ENCODE data around the gene YARS1.
A peak's percentile ranks its signal among the peaks of the same experiment; 100 is the strongest.

Gene YARS1

DNA sequence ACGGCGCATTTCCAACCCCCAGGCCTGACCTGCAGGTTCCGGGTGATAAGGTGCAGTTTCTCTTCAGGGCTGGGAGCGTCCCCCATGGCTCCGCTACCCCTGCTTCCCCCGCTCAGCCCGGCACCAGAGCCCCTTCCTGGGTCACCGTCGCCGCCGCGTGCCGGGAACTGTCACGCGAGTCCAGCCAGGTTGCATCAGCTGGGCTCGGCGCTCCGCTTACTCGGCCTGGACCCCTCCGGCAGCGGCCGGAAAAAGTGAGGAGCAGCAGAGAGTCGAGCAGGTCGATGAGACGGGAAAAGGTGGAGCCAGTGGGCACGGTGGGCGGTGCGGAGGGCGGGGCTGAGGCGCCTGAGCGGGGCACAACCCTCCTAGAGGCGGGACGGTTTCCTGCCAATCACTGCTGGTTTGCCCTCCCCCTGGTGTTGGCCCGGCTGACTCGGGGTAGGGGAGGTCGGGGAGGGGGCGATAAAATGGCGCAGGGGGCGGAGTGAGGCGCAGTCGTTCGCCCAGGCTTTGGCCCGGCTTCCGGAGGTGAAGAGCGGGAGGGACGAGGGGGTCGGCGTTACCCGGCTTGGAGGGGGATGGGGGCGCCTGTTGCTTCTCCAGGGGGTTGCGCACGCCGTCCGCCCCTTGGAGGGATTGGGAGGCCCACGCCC is at the start of gene YARS1, which contains the start of gene S100PBP:
TSS of gene YARS1 (minus strand) at position 200 of the 656 bp plus-strand sequence. CDS start at position 86, 114 bp downstream.
TSS of gene S100PBP (plus strand) at position 495 of the 656 bp plus-strand sequence. CDS start 8,447 bp downstream, outside the sequence.
- peak; percentile 76 for FAIRE-seq

- no peak for FAIRE-seq
Observed at GRCh38 chr1:32865639-32866405, 48.7 kb upstream of the YARS1 start.

- FAIRE-seq, result no peak
Observed at GRCh38 chr1:32864375-32865019, 47.3 kb upstream of the YARS1 start.

DNA sequence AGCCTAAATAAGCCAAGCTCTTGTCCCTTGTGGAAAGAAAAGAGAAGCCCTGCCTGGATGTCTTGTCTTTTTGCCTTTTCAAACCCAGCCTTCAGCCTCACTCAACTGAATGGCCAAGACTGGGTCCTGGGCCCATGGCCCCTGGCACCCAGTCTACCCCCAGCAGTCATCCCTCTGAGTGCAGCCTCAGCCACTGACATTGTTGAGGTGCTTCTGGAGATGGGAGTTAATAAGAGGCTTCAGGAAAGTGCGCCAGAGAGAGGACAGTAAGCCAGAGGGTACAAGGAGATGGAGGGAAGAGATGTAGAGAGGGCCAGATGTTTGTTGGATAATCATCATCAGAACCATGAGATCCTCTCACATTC is 46.7 kb upstream of the YARS1 start:
- FAIRE-seq, result no peak

DNA sequence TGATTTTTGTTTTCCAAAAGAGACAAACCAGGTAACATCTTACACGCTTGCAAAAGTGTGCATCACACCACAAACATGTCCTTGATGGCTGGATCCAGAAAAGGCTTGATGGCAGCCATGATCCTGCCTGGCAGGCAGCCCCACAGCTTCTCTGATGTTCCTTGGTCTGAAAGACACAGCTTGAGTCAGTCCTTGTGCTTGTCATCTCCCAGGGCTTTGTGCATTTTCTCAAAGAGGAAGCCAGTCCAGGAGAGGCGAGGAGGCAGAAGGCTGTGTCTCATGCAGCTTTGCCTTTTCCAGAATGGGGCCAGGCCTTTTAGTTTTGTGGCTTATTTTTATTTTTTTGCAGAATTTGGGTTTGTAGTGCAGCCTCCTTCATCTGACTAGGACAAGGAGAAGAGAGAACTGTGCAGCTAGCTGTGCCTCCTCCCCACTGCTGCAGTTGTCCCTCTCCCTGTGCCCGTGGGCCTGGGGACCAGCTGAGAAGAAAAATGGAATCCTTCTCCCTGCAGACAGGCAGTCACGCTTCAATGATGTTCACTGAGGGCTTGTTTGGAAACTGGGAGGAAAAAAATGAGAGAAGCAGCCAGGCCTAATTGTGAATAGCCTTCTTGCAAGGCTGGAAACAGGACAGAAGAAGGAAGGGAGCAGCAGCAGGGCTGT is 46.2 kb upstream of the YARS1 start:
- no peak for FAIRE-seq

GRCh38 chr1:32861904-32862695 is 44.9 kb upstream of the YARS1 start:
- FAIRE-seq, result no peak

- no peak for FAIRE-seq
Observed at GRCh38 chr1:32860566-32860965, 43.4 kb upstream of the YARS1 start.

- no peak for FAIRE-seq
Observed at GRCh38 chr1:32859915-32860314, 42.8 kb upstream of the YARS1 start.

GRCh38 chr1:32858791-32859190 is 41.6 kb upstream of the YARS1 start:
- FAIRE-seq, result no peak

DNA sequence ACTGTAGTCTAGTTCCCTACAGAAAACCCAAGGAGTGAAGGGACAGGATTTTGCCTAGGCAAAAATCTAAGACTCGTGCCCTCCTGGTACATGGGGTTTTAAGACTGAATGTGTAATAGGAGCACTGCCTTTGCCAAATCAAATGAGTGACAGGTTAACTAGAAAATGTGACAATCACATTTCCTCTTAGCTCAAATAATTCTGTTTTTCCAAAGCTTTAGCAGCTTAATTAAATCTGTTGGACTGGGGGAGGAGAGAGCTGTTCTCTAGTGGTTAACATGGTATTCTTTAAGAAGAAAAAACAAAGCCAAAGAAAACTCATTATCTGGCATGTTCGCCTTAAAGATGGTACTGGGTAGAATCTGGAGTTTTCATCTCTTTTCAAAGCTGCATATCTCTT is 41.0 kb upstream of the YARS1 start:
- FAIRE-seq, result no peak

DNA sequence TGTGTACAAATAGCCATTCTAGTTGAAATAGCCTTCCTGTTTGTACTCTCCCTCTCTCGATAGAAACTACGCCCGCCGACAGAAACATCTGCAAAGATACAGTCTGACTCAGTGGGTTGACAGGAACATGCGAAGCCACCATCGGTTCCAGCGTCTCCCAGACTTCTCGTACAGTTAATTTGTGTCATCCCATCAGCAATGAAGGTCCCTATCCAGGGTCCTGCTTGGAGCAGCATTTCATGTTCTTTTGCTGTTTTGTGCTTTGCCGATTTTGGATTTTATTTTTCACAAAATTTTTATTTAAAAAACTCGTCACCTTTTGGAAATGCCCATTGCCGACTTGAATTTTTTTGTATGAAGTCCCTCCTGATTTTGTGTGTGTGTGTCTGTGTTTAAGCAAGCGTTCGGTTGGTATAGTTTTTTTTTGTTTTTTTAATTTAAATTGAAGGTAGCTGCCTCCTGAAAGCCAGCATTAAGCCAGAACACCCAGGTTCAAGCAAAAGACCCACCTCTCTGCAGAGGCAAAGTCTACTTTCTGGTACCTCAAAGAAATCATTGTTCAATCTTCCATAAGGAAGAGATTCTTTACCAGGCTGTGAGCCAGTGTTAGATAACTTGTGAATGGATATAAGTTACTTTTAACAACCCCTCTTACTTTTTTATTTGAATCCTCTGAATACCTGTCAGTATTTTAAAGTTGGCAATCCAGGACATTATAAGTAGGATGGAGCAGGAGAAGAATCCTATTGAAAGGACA is 38.9 kb upstream of the YARS1 start:
- no peak for FAIRE-seq

GRCh38 chr1:32848354-32849063 is 31.4 kb upstream of the YARS1 start:
- FAIRE-seq, result no peak

- no peak for FAIRE-seq
Observed at GRCh38 chr1:32831878-32832277, 14.7 kb upstream of the YARS1 start.

DNA sequence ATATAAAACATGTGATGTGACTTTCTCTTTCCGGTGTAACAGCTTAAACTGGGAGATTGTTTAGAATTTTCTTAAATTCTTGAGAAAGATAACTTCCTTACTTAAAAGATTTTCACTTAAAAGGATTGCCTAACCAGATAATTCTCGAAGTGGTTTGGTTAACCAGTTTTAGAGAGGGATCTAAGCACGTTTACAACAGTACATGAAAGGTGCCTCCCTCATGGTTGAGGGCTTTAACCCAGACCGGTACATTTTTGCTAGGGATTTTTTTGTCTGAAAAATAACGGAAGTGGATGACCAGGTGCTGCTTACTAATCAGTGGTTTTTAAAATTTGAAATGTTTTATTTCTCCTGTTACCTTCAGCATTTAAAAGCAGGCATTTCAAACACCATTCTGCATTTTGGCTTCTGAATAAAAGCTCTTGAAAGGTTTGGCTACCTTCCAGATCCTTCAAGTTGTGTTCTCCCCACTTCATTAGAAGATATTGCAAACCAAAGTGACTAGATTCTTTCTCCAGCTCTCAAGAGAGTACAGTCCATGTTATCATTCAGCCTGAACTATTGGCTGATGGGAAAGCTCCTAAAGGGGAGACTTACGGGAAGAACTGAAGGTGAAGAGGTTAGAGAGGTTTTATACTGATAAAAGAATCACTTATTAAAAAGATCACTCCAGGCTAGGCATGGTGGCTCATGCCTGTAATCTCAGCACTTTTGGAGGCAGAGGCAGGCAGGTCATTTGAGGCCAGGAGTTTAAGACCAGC is 13.1 kb upstream of the YARS1 start:
- FAIRE-seq, result no peak

- peak; percentile 26 for FAIRE-seq
Observed at GRCh38 chr1:32828341-32828740, 11.2 kb upstream of the YARS1 start.

- no peak for FAIRE-seq
Observed at GRCh38 chr1:32825181-32825580, 8.0 kb upstream of the YARS1 start.

GRCh38 chr1:32818804-32819541 is 1.8 kb upstream of the YARS1 start:
- no peak for FAIRE-seq

DNA sequence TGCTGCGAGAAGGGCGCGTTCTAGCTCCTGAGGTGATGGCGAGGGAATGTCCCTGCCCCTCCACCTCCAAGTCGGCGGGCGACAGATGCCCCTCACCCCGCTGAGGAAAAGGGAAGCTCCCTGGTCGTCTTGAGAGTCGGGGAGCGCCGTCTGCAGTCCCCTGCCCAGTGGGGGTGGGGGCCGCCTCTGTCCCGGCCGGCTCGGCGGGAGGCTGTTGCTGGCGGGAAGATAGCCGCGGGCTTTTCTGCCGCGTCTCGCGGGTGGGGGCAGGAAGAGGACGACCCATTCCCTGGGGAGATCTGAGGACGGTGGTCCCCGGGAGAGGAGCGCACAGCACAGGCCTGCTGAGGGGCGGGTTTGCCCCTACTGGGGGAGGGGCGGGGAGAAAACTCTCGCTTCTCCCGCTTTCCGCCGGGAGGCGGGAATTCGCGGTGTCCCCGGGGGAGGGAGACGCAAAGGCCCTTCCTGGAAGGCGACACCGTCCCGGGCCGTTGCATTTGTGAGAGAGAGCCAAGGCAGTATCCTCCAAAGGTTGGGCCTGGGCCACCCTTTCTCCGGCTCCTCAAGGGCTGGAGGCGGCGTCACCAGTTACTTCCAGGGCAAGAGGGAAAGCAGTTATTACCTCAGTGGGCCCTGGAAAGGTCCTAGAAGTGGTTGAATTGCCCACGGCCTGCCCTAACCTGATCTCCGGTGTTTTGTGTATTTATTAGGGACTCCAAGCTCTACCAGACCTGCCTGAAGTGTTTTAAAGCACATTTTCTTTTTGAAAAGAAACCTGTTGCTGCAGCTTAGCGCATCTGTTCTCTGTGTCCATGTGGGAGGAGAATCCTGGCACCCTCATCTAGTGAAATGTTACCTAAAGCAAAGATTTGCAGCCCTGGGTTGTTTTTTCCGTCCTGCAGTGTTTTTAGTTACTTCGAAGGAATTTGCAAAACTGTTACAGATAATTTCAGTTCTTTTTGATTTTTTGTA is 943 bp upstream of the YARS1 start:
- FAIRE-seq, result no peak

Measured in endometrium (tissue), 2 donors.